ENCODE results near the gene CNPY4. TPM values are rescaled to one million over a fixed set of nuclear protein-coding genes. Genes with fewer than 3 reads are reported as not detected.

The CNPY4 gene
- total and polyA plus RNA-seq, 10 of the 15 experiments (the other 5 are each of a cell fraction or from before 2014, with no cell fraction given): 2.5 to 9.2 (median 6.8) TPM

DNA sequence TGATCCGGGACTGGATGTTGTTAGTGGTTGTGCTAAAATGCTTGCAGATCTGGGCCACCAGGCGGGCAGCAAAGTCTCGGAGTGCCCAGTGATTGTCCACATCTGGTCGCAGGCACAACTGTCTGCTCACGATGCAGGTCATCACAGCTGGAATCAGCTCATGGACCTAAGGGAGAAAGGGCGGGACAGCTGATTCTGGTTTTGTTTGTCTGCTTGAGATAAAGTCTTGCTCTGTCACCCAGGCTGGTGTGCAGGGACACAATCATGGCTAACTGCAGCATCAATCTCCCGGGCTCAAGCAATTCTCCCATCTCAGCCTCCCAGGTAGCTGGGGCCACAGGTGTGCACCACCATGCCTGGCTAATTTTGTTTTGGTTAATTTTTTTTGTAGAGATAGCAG lies 8.3 kb upstream of the CNPY4 start:
- intact Hi-C loops (cut with micrococcal nuclease; ENCODE audit: unreplicated experiment) (no loop called here), in situ Hi-C loops (cut with MboI) (no loop called here)
- H3K9me3 ChIP-seq (replicated peaks; ENCODE audit: control insufficient read depth, insufficient read depth, low read length): no peaks in the 10 kb centered on the region
- ChIA-PET RAD21 (ENCODE audit: unreplicated experiment) (no interaction called here), POLR2A (interaction anchor here (1.8 kb wide), 1 partner anchor 9 kb away, joined by 6 read pairs; the partner anchor contains the start of gene AP4M1), CTCF (no interaction called here), SMC1A (ENCODE audit: uncharacterized antibody, unreplicated experiment) (no interaction called here)
- no peak overlapping the region for H3K4me2 ChIP-seq (ENCODE audit: control insufficient read depth, insufficient read depth)
- H3K36me3 ChIP-seq (ENCODE audit: control insufficient read depth in 2 of 2, insufficient read depth in 2 of 2, low read length in 1 of 2): peaks cover 5 to 9% of the 10 kb centered on the region in 2 experiments; a peak in 3 of 4 replicates
- WGBS (ENCODE audit: insufficient coverage, insufficient replicate concordance, low lambda C conversion rate, missing lambda C conversion rate): 96% methylated on average over 7 of the region's 7 CpGs
- no TSS peak for BruUV-seq (replicated peaks)
- no peak for TF ChIP-seq MTA2 (IDR thresholded peaks at IDR 0.05; ENCODE audit: low read depth)
- no peak for TF ChIP-seq JUNB (IDR thresholded peaks at IDR 0.05)
- no peak for TF ChIP-seq JUND (IDR thresholded peaks at IDR 0.05; ENCODE audit: low read depth, low read length)
- no peak for TF ChIP-seq RELA (IDR thresholded peaks at IDR 0.05; ENCODE audit: borderline replicate concordance, partially characterized antibody)
- TF ChIP-seq YY1 (IDR thresholded peaks at IDR 0.05; ENCODE audit: low read depth, low read length): no peak
- TF ChIP-seq MXI1 (IDR thresholded peaks at IDR 0.05; ENCODE audit: low read depth, low read length): no peak
- TF ChIP-seq ESRRA (IDR thresholded peaks at IDR 0.05; ENCODE audit: low read length): no peak
- TF ChIP-seq SIX5 (IDR thresholded peaks at IDR 0.05; ENCODE audit: low read depth, low read length, severe bottlenecking): no peak
- TF ChIP-seq PAX8 (IDR thresholded peaks at IDR 0.05): no peak
- TF ChIP-seq ZNF207 (IDR thresholded peaks at IDR 0.05; ENCODE audit: borderline replicate concordance): no peak
- TF ChIP-seq NFIC (IDR thresholded peaks at IDR 0.05; ENCODE audit: low read depth, low read length): no peak
- no peak overlapping the region for H3K9ac ChIP-seq (ENCODE audit: control insufficient read depth, insufficient read depth, low read length)
- H3K4me3 ChIP-seq: no peak overlapping the region
- H3K27ac ChIP-seq (ENCODE audit: control insufficient read depth, insufficient read depth): no peak overlapping the region
- H3K4me1 ChIP-seq (ENCODE audit: control insufficient read depth, insufficient read depth, low read length): no peaks in the 10 kb centered on the region
- DNase-seq (ENCODE audit: low read depth, low spot score) (no peak), FAIRE-seq (no peak), ATAC-seq (no peak)
- no peaks in the 10 kb centered on the region for H3K27me3 ChIP-seq (replicated peaks in 1 of 2; ENCODE audit: control insufficient read depth in 2 of 2, insufficient read depth in 2 of 2, low read length in 1 of 2)
- H3K79me2 ChIP-seq (ENCODE audit: control insufficient read depth, insufficient read depth, low read length): no peaks in the 10 kb centered on the region
- H4K20me1 ChIP-seq (ENCODE audit: control insufficient read depth, insufficient read depth): no peaks in the 10 kb centered on the region
- H2AFZ ChIP-seq (ENCODE audit: control insufficient read depth, low read depth, low read length): no peak overlapping the region

Data from GM12878 (cell line).